Uterus (tissue), 2 donors: ENCODE measurements around the gene MS4A5.

ENCODE experiments used
- POLR2A ChIP-seq, 2 donors: fragments of 450-650 bp; IDR thresholded peaks; one replicate each; pipeline ENCODE4 v1.6.1; 2016; ENCODE audit warnings: antibody characterized with exemption in 2 of 2, mild to moderate bottlenecking in 1 of 2, moderate library complexity in 1 of 2
- TF ChIP-seq, protein P1 (sequence below), 4 experiments: fragments of 200-600 bp in 2 of 4; fragments of 450-650 bp in 2 of 4; sonication (generic) in 2 of 4; IDR thresholded peaks; one replicate each; pipeline ENCODE4 v1.5.1; 2016 to 2019; ENCODE audit warnings: antibody characterized with exemption in 4 of 4, mild to moderate bottlenecking in 2 of 4, moderate library complexity in 1 of 4

DNA sequence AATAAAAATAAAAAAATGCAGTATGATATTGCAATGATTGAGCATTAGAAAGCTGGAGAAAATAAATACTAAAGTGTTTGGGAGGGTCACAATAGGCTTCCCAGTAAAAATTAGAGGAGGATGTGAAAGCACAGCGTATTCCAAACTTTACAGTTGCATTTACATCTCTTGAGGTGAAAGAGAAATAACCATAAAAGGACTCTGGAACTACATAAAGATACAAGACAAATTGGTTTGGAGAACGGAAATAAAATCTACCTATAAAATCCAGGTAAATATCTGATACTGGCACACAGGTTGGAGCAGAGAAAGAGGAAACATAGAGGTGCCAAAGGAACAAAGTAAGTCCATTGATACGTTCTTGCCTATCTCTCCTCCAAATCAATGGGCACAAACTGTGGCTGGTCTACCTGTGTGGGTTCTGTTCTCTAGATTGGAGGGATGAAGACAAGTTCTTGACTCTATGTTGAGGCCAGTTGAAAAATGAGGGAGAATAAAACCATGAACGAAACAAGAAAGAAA lies 63.2 kb downstream of the MS4A5 start, which contains the start of gene MS4A12:
- TF ChIP-seq, protein P1, sequence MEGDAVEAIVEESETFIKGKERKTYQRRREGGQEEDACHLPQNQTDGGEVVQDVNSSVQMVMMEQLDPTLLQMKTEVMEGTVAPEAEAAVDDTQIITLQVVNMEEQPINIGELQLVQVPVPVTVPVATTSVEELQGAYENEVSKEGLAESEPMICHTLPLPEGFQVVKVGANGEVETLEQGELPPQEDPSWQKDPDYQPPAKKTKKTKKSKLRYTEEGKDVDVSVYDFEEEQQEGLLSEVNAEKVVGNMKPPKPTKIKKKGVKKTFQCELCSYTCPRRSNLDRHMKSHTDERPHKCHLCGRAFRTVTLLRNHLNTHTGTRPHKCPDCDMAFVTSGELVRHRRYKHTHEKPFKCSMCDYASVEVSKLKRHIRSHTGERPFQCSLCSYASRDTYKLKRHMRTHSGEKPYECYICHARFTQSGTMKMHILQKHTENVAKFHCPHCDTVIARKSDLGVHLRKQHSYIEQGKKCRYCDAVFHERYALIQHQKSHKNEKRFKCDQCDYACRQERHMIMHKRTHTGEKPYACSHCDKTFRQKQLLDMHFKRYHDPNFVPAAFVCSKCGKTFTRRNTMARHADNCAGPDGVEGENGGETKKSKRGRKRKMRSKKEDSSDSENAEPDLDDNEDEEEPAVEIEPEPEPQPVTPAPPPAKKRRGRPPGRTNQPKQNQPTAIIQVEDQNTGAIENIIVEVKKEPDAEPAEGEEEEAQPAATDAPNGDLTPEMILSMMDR (IDR thresholded peaks at IDR 0.05), result no peak
- no peak for TF ChIP-seq POLR2A (IDR thresholded peaks at IDR 0.05)
